Measurements from ENCODE around the gene OPTN. TPM values are rescaled to one million over a fixed set of nuclear protein-coding genes. Genes with fewer than 3 reads are reported as not detected.

OPTN gene
- total and polyA plus RNA-seq, 10 of the 15 experiments (the other 5 are each of a cell fraction or from before 2014, with no cell fraction given): 15.2 to 42.4 (median 25.5) TPM

DNA sequence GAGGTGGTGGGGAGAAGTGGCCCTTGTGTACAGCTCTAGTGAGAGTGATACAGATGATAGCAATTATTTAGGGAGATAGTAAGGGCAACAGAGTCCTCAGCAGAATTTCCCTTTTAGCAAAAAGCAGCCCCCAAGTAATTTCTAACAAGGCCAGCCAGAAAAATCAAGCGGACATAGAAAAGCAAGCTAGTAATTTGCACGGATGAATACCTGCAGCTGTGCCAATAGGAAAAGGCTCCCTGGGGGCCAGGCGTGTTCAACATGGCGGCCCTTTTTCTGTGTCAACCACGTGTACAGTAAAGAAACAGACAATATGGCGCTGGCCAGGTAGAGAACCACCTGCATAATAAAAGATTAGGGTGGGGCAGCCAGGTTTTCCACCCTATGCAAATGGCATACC is 68.8 kb downstream of the OPTN start:
- ChIA-PET SMC1A (ENCODE audit: uncharacterized antibody, unreplicated experiment) (no interaction called here), CTCF (no interaction called here), RAD21 (ENCODE audit: unreplicated experiment) (no interaction called here), POLR2A (no interaction called here)
- Histone ChIP-seq H4K20me1 (ENCODE audit: control insufficient read depth, insufficient read depth) (no peaks in the 10 kb centered on the region), H3K27ac (ENCODE audit: control insufficient read depth, insufficient read depth) (no peak overlapping the region), H3K27me3 (replicated peaks in 1 of 2; ENCODE audit: control insufficient read depth in 2 of 2, insufficient read depth in 2 of 2, low read length in 1 of 2) (no peaks in the 10 kb centered on the region), H3K4me2 (ENCODE audit: control insufficient read depth, insufficient read depth) (no peak overlapping the region), H3K9ac (ENCODE audit: control insufficient read depth, insufficient read depth, low read length) (no peak overlapping the region), H3K4me3 (no peak overlapping the region), H3K9me3 (replicated peaks; ENCODE audit: control insufficient read depth, insufficient read depth, low read length) (no peaks in the 10 kb centered on the region), H3K36me3 (ENCODE audit: control insufficient read depth in 2 of 2, insufficient read depth in 2 of 2, low read length in 1 of 2) (peaks cover 5 to 10% of the 10 kb centered on the region in 2 experiments; a peak in 3 of 4 replicates), H2AFZ (ENCODE audit: control insufficient read depth, low read depth, low read length) (no peak overlapping the region), H3K79me2 (ENCODE audit: control insufficient read depth, insufficient read depth, low read length) (peaks cover 3% of the 10 kb centered on the region; the same call in 1 of the 2 replicates), H3K4me1 (ENCODE audit: control insufficient read depth, insufficient read depth, low read length) (no peaks in the 10 kb centered on the region)
- no TSS peak for BruUV-seq (replicated peaks)
- in situ Hi-C loops (cut with MboI): no loop called here
- ATAC-seq: no peak
- intact Hi-C loops (cut with micrococcal nuclease; ENCODE audit: unreplicated experiment): loop anchor here (10.0 kb wide), 1 partner anchor 276 kb away; no protein-coding TSS in a partner anchor
- no peak for DNase-seq (ENCODE audit: low read depth, low spot score)
- TF ChIP-seq HDGF (IDR thresholded peaks at IDR 0.05) (no peak), SREBF2 (IDR thresholded peaks at IDR 0.05; ENCODE audit: low read length) (no peak), PAX5 (IDR thresholded peaks at IDR 0.05; ENCODE audit: borderline replicate concordance, low read depth, low read length) (no peak)
- no peak for FAIRE-seq
- WGBS (ENCODE audit: insufficient coverage, insufficient replicate concordance, low lambda C conversion rate, missing lambda C conversion rate): 98% methylated on average over 6 of the region's 6 CpGs

DNA sequence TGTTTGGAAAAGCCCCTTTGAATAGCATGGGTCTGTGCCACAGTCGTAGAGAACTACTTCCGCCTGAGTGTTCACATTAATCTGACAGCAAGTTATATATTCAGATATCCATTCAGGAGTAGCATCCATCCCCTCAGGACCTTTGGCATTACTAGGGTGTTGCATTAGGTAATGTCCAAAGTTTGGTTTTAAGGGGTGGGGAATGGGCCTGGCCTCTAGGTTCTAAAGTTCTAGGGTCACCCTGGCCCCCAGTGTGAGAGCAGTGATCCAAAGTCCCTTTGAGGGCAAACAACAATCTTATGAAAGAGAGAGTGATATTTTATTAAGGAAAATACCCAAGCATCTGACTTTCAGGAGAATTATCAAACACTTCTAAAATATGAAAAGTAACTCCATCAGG is 73.7 kb downstream of the OPTN start:
- POLR2A ChIA-PET: interaction anchor here (0.6 kb wide), 1 partner anchor 12 kb away, joined by 3 read pairs; no protein-coding TSS in a partner anchor
- no peak overlapping the region for H3K9ac ChIP-seq (ENCODE audit: control insufficient read depth, insufficient read depth, low read length)
- no peaks in the 10 kb centered on the region for H3K27me3 ChIP-seq (replicated peaks in 1 of 2; ENCODE audit: control insufficient read depth in 2 of 2, insufficient read depth in 2 of 2, low read length in 1 of 2)
- no peak for FAIRE-seq
- BruUV-seq (replicated peaks): no TSS peak
- H3K4me2 ChIP-seq (ENCODE audit: control insufficient read depth, insufficient read depth): no peak overlapping the region
- H2AFZ ChIP-seq (ENCODE audit: control insufficient read depth, low read depth, low read length): no peak overlapping the region
- no peaks in the 10 kb centered on the region for H3K4me1 ChIP-seq (ENCODE audit: control insufficient read depth, insufficient read depth, low read length)
- no peak for ATAC-seq
- 93% methylated on average over 2 of the region's 2 CpGs for WGBS (ENCODE audit: insufficient coverage, insufficient replicate concordance, low lambda C conversion rate, missing lambda C conversion rate)
- RAD21 ChIA-PET (ENCODE audit: unreplicated experiment): no interaction called here
- H3K79me2 ChIP-seq (ENCODE audit: control insufficient read depth, insufficient read depth, low read length): no peaks in the 10 kb centered on the region
- SMC1A ChIA-PET (ENCODE audit: uncharacterized antibody, unreplicated experiment): no interaction called here
- CTCF ChIA-PET: interaction anchor here (1.3 kb wide), 1 partner anchor 13 kb away, joined by 4 read pairs; no protein-coding TSS in a partner anchor
- H4K20me1 ChIP-seq (ENCODE audit: control insufficient read depth, insufficient read depth): no peaks in the 10 kb centered on the region
- in situ Hi-C loops (cut with MboI): no loop called here
- DNase-seq (ENCODE audit: low read depth, low spot score): no peak
- no peaks in the 10 kb centered on the region for H3K9me3 ChIP-seq (replicated peaks; ENCODE audit: control insufficient read depth, insufficient read depth, low read length)
- H3K27ac ChIP-seq (ENCODE audit: control insufficient read depth, insufficient read depth): no peak overlapping the region
- H3K4me3 ChIP-seq: no peak overlapping the region
- intact Hi-C loops (cut with micrococcal nuclease; ENCODE audit: unreplicated experiment): no loop called here
- H3K36me3 ChIP-seq (ENCODE audit: control insufficient read depth in 2 of 2, insufficient read depth in 2 of 2, low read length in 1 of 2): peaks cover 8 to 18% of the 10 kb centered on the region in 2 experiments
- TF ChIP-seq FOXM1 (IDR thresholded peaks at IDR 0.05; ENCODE audit: low read depth, low read length) (no peak), ZNF274 (IDR thresholded peaks at IDR 0.05; ENCODE audit: insufficient read depth, insufficient read length) (no peak), KLF5 (IDR thresholded peaks at IDR 0.05; ENCODE audit: partially characterized antibody) (no peak), MEF2A (IDR thresholded peaks at IDR 0.05; ENCODE audit: insufficient read depth, low read depth, low read length) (no peak), EED (IDR thresholded peaks at IDR 0.05; ENCODE audit: low read depth) (no peak), MTA3 (IDR thresholded peaks at IDR 0.05; ENCODE audit: borderline replicate concordance, low read length) (no peak), SPI1 (IDR thresholded peaks at IDR 0.05; ENCODE audit: borderline replicate concordance, insufficient read depth, low read depth, low read length) (no peak), GATAD2B (conservative IDR thresholded peaks at IDR 0.05; ENCODE audit: low read depth) (no peak), CHD4 (IDR thresholded peaks at IDR 0.05) (no peak), PAX5 (IDR thresholded peaks at IDR 0.05; ENCODE audit: borderline replicate concordance, low read depth, low read length) (no peak), FOS (IDR thresholded peaks at IDR 0.05; ENCODE audit: borderline replicate concordance, extremely low read depth, insufficient read length) (no peak), BHLHE40 (IDR thresholded peaks at IDR 0.05; ENCODE audit: borderline replicate concordance in 1 of 2, low read depth in 2 of 2, low read length in 1 of 2) (no peak), CHD2 (IDR thresholded peaks at IDR 0.05; ENCODE audit: borderline replicate concordance, low read depth, low read length) (no peak)
- TF ChIP-seq, protein P1, sequence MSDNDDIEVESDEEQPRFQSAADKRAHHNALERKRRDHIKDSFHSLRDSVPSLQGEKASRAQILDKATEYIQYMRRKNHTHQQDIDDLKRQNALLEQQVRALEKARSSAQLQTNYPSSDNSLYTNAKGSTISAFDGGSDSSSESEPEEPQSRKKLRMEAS (IDR thresholded peaks at IDR 0.05; ENCODE audit: low read depth, low read length): no peak
- TF ChIP-seq, protein P2, sequence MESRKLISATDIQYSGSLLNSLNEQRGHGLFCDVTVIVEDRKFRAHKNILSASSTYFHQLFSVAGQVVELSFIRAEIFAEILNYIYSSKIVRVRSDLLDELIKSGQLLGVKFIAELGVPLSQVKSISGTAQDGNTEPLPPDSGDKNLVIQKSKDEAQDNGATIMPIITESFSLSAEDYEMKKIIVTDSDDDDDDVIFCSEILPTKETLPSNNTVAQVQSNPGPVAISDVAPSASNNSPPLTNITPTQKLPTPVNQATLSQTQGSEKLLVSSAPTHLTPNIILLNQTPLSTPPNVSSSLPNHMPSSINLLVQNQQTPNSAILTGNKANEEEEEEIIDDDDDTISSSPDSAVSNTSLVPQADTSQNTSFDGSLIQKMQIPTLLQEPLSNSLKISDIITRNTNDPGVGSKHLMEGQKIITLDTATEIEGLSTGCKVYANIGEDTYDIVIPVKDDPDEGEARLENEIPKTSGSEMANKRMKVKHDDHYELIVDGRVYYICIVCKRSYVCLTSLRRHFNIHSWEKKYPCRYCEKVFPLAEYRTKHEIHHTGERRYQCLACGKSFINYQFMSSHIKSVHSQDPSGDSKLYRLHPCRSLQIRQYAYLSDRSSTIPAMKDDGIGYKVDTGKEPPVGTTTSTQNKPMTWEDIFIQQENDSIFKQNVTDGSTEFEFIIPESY (IDR thresholded peaks at IDR 0.05): no peak
